A549 (cell line): ENCODE data around the gene UTS2R. TPM values are rescaled to one million over a fixed set of nuclear protein-coding genes. Genes with fewer than 3 reads are reported as not detected.
A peak's percentile ranks its signal among the peaks of the same experiment; 100 is the strongest.

Experiments used
- ATAC-seq, 2 experiments: fragments of 200-7000 bp in 1 of 2; fragments of >200 bp in 1 of 2; cut with Nextera tagmentation in 1 of 2; cut with Tn5 transposase in 1 of 2; 3 replicates each; pipeline versions ENCODE4 v1.8.0 to v1.9.1; 2018 to 2020; ENCODE audit warnings: mild to moderate bottlenecking in 1 of 2, moderate library complexity in 1 of 2
- CTCF ChIA-PET: fragments of 300-600 bp; sonication (Branson Sonifier 250); formaldehyde crosslinking; extraction: SDS; loops from one replicate; lab custom pipeline; 2021; ENCODE audit warnings: antibody characterized with exemption, inconsistent platforms; lab: Yijun Ruan, JAX
- POLR2A ChIA-PET: fragments of 350-600 bp; formaldehyde crosslinking; extraction: SDS; loops from one replicate; lab custom pipeline; 2021; ENCODE audit warnings: antibody characterized with exemption, inconsistent platforms; lab: Yijun Ruan, JAX
- DNase-seq, 2 experiments: peaks; one replicate each; pipeline versions ENCODE4 v3.0.0 to v3.0.0-alpha.2; 2011 to 2016; ENCODE audit warnings: low read depth in 1 of 2, low spot score in 1 of 2
- FAIRE-seq: peaks from 2 replicates; lab custom pipeline; 2011; peaks lifted over from hg19 to GRCh38; lab: Jason Lieb, UNC
- H3K27ac ChIP-seq, 2 experiments: fragments of >200 bp; sonication (Bioruptor Twin); formaldehyde crosslinking; 3 replicates each; pipeline ENCODE4 v1.5.1; 2016 to 2017
- H3K4me1 ChIP-seq: fragments of >200 bp; sonication (Bioruptor Twin); formaldehyde crosslinking; 3 replicates; pipeline ENCODE4 v1.6.1; 2016
- H3K4me2 ChIP-seq: fragments of >200 bp; sonication (Bioruptor Twin); formaldehyde crosslinking; 3 replicates; pipeline ENCODE4 v1.6.1; 2016
- H3K4me3 ChIP-seq: fragments of >200 bp; sonication (Bioruptor Twin); formaldehyde crosslinking; 3 replicates; pipeline ENCODE4 v1.5.1; 2016
- H3K9me3 ChIP-seq: fragments of >200 bp; sonication (Bioruptor Twin); formaldehyde crosslinking; 3 replicates; pipeline ENCODE4 v1.6.1; 2016
- BHLHE40 ChIP-seq: IDR thresholded peaks from 2 replicates; pipeline ENCODE4 v1.6.1; 2012; ENCODE audit warnings: low read depth, low read length, inconsistent platforms
- CBX8 ChIP-seq: fragments of 200-600 bp; sonication (generic); IDR thresholded peaks from 2 replicates; pipeline ENCODE4 v1.6.1; 2016
- CEBPB ChIP-seq, 2 experiments: fragments of >200 bp in 1 of 2; sonication (Bioruptor Twin) in 1 of 2; formaldehyde crosslinking in 1 of 2; IDR thresholded peaks; 2 replicates each; pipeline ENCODE4 v1.6.1; 2012 to 2016
- CHD2 ChIP-seq: fragments of 150-350 bp; IDR thresholded peaks from 2 replicates; pipeline ENCODE4 v1.6.1; 2014; ENCODE audit warnings: low read length; ENCODE audit not compliant: partially characterized antibody
- CHD4 ChIP-seq: fragments of 200-600 bp; sonication (generic); IDR thresholded peaks from 2 replicates; pipeline ENCODE4 v1.6.1; 2016; ENCODE audit warnings: antibody characterized with exemption, mild to moderate bottlenecking, borderline replicate concordance
- CTCF ChIP-seq: fragments of >200 bp; sonication (Bioruptor Twin); formaldehyde crosslinking; IDR thresholded peaks from 3 replicates; pipeline ENCODE4 v1.5.1; 2016
- EHMT2 ChIP-seq: fragments of 200-600 bp; sonication (generic); IDR thresholded peaks from 2 replicates; pipeline ENCODE4 v1.6.1; 2016; ENCODE audit warnings: antibody characterized with exemption, low read depth, mild to moderate bottlenecking, moderate library complexity
- ELK1 ChIP-seq: fragments of 150-350 bp; IDR thresholded peaks from 2 replicates; pipeline ENCODE4 v1.6.1; 2014; ENCODE audit warnings: low read depth, mild to moderate bottlenecking, low read length
- EP300 ChIP-seq, 2 experiments: fragments of >200 bp; sonication (Bioruptor Twin); formaldehyde crosslinking; IDR thresholded peaks; 2 replicates in 1 of 2; 3 replicates in 1 of 2; pipeline ENCODE4 v1.6.1; 2016 to 2017
- FOSB ChIP-seq: fragments of 250-450 bp; sonication (Bioruptor Pico); IDR thresholded peaks from 2 replicates; pipeline ENCODE4 v1.5.0; 2020; ENCODE audit warnings: mild to moderate bottlenecking, moderate library complexity
- HES2 ChIP-seq: fragments of >200 bp; sonication (Bioruptor Twin); formaldehyde crosslinking; IDR thresholded peaks from 2 replicates; pipeline ENCODE4 v1.6.1; 2016
- HMGXB4 ChIP-seq: fragments of 250-450 bp; sonication (Bioruptor Pico); IDR thresholded peaks from 2 replicates; pipeline ENCODE4 v1.5.0; 2021; ENCODE audit warnings: mild to moderate bottlenecking, moderate library complexity, borderline replicate concordance
- HOXB13 ChIP-seq: fragments of 250-450 bp; sonication (Bioruptor Pico); IDR thresholded peaks from 2 replicates; pipeline ENCODE4 v1.5.0; 2020; ENCODE audit warnings: low read depth, mild to moderate bottlenecking, moderate library complexity
- NR3C1 ChIP-seq: fragments of >200 bp; sonication (Bioruptor Twin); formaldehyde crosslinking; IDR thresholded peaks from 3 replicates; pipeline ENCODE4 v1.6.1; 2017
- PHF8 ChIP-seq: fragments of 200-600 bp; sonication (generic); IDR thresholded peaks from 2 replicates; pipeline ENCODE4 v1.6.1; 2016; ENCODE audit warnings: low read depth, mild to moderate bottlenecking, antibody characterized with exemption, moderate library complexity, borderline replicate concordance
- POLR2AphosphoS2 ChIP-seq: conservative IDR thresholded peaks from 2 replicates; pipeline ENCODE4 v1.6.1; 2012; ENCODE audit warnings: low read length, improper control_type of control experiment, inconsistent platforms
- RAD21 ChIP-seq, 2 experiments: fragments of >200 bp in 1 of 2; sonication (Bioruptor Twin) in 1 of 2; formaldehyde crosslinking in 1 of 2; IDR thresholded peaks in 1 of 2; conservative IDR thresholded peaks in 1 of 2; 2 replicates in 1 of 2; 3 replicates in 1 of 2; pipeline ENCODE4 v1.6.1; 2012 to 2018; ENCODE audit warnings: inconsistent platforms in 1 of 2
- RARB ChIP-seq: fragments of 250-450 bp; sonication (Bioruptor Pico); IDR thresholded peaks from 2 replicates; pipeline ENCODE4 v1.8.0; 2021; ENCODE audit warnings: mild to moderate bottlenecking, moderate library complexity
- RFX5 ChIP-seq: fragments of 450-650 bp; IDR thresholded peaks from 2 replicates; pipeline ENCODE4 v1.7.1; 2014; ENCODE audit warnings: antibody characterized with exemption, mild to moderate bottlenecking, moderate library complexity
- RNF2 ChIP-seq: fragments of 200-600 bp; sonication (generic); IDR thresholded peaks from 2 replicates; pipeline ENCODE4 v1.6.1; 2016; ENCODE audit warnings: low read depth, mild to moderate bottlenecking, antibody characterized with exemption, moderate library complexity, borderline replicate concordance
- SMC3 ChIP-seq: fragments of >200 bp; sonication (Bioruptor Twin); formaldehyde crosslinking; IDR thresholded peaks from 3 replicates; pipeline ENCODE4 v1.6.1; 2018; ENCODE audit warnings: inconsistent platforms
- SREBF2 ChIP-seq: fragments of 450-650 bp; IDR thresholded peaks from 2 replicates; pipeline ENCODE4 v1.6.1; 2014; ENCODE audit warnings: mild to moderate bottlenecking, moderate library complexity
- TP53 ChIP-seq: fragments of 250-450 bp; sonication (Bioruptor Pico); IDR thresholded peaks from 2 replicates; pipeline ENCODE4 v1.5.0; 2021; ENCODE audit warnings: mild to moderate bottlenecking, moderate library complexity
- USF2 ChIP-seq: fragments of 450-650 bp; IDR thresholded peaks from 2 replicates; pipeline ENCODE4 v1.6.1; 2014; ENCODE audit warnings: antibody characterized with exemption
- ZNF302 ChIP-seq: fragments of 250-450 bp; sonication (Bioruptor Pico); IDR thresholded peaks from 2 replicates; pipeline ENCODE4 v1.9.0; 2021; ENCODE audit warnings: inconsistent platforms, mild to moderate bottlenecking, moderate library complexity
- WGBS: methylation state at CpG from one replicate; pipeline ENCODE4 v1.1.6; 2017; ENCODE audit errors: missing lambda C conversion rate; 5-methylcytosine and 5-hydroxymethylcytosine counted together
- polyA plus RNA-seq, 4 experiments: library from polyadenylated mRNA; depleted of rRNA in 3 of 4; stranded (reverse); fragments of >200 nt; fragmentation: RNase III in 1 of 4; extraction: RNeasy Plus Mini Kit Qiagen cat#74134 plus additional on column Dnase treatment in 1 of 4; gene quantifications; 2 replicates in 3 of 4; 3 replicates in 1 of 4; pipeline ENCODE4 v1.2.3, GENCODE V29; 2011 to 2017

Gene UTS2R
- polyA plus RNA-seq, 2 of the 4 experiments (the other 2 are of a cell fraction) = not detected

GRCh38 chr17:82350182-82351030 is 21.2 kb upstream of the UTS2R start:
- Histone ChIP-seq H3K27ac (no peak overlapping the region), H3K4me3 (no peak overlapping the region), H3K4me2 (no peak overlapping the region), H3K4me1 (peaks cover 20% of the 10 kb centered on the region), H3K9me3 (no peaks in the 10 kb centered on the region)
- peak in 1 of 2 experiments; percentile 79 for DNase-seq
- CTCF ChIA-PET = interaction anchor here (0.8 to 5.1 kb wide), 43 partner anchors 7 to 493 kb away, joined by 3 to 117 read pairs (median 5); partner anchors contain the start of genes HEXD, SECTM1, TEX19 and UTS2R
- TF ChIP-seq HMGXB4 (CRISPR knock-in tag) (no peak), EHMT2 (no peak), CTCF (peak; percentile 30; the same call in 2 of the 3 replicates), HES2 (no peak), ELK1 (no peak), SREBF2 (no peak), SMC3 (0 out of 3 replicates have a peak, but pooled peaks have one; percentile 31), RFX5 (no peak), BHLHE40 (no peak), CHD2 (no peak), CHD4 (no peak), RAD21 (conservative IDR thresholded peaks at IDR 0.05 in 1 of 2, IDR thresholded peaks at IDR 0.05 in 1 of 2) (peak; percentile 36 to 60; a peak in 3 of 5 replicates)
- POLR2A ChIA-PET = no interaction called here
- FAIRE-seq = no peak
- 69% methylated on average over 28 of the region's 28 CpGs for WGBS
- peak; percentile 31 to 62; a peak in 4 of 6 replicates for ATAC-seq

- no peaks in the 10 kb centered on the region for H3K9me3 ChIP-seq
- ChIA-PET CTCF (interaction anchor here (0.6 to 5.1 kb wide), 44 partner anchors 8 to 430 kb away, joined by 3 to 117 read pairs (median 5); partner anchors contain the start of genes HEXD, SECTM1 and UTS2R), POLR2A (no interaction called here)
- H3K4me2 ChIP-seq = no peak overlapping the region
- FAIRE-seq (no peak), ATAC-seq (peak in 1 of 2 experiments; percentile 3; a peak in 2 of 6 replicates), DNase-seq (no peak)
- peaks cover 25% of the 10 kb centered on the region for H3K4me1 ChIP-seq
- no peak overlapping the region for H3K4me3 ChIP-seq
- no peak overlapping the region for H3K27ac ChIP-seq
- WGBS = 55% methylated on average over 21 of the region's 21 CpGs
- no peak for TF ChIP-seq CEBPB (IDR thresholded peaks at IDR 0.05)
- TF ChIP-seq NR3C1 = no peak
- no peak for TF ChIP-seq FOSB (CRISPR knock-in tag)
- no peak for TF ChIP-seq RNF2
- TF ChIP-seq CTCF = no peak
- TF ChIP-seq RFX5 = no peak
- no peak for TF ChIP-seq CBX8
- no peak for TF ChIP-seq HOXB13 (CRISPR knock-in tag)
- no peak for TF ChIP-seq HES2
- TF ChIP-seq RARB (CRISPR knock-in tag) = no peak
- TF ChIP-seq TP53 (CRISPR knock-in tag) = no peak
- TF ChIP-seq EP300 (IDR thresholded peaks at IDR 0.05) = no peak
- TF ChIP-seq USF2 = no peak
- no peak for TF ChIP-seq PHF8
- no peak for TF ChIP-seq ZNF302
- no peak for TF ChIP-seq POLR2AphosphoS2
Observed at GRCh38 chr17:82351254-82351712, 20.3 kb upstream of the UTS2R start.
